Activated CD4-positive, alpha-beta T cell treated with anti-CD3 and anti-CD28 coated beads, Interleukin-10, Interleukin-2, amounts not matched to agents 100 ng/mL and 50 ng/mL, durations not matched to agents 16 hours and 8 hours (primary cell): ENCODE measurements around the gene PRKCE.

Experiments
- DNase-seq: peaks from one replicate; pipeline ENCODE4 v3.0.0-alpha.2; 2020

PRKCE gene

GRCh38 chr2:46142546-46143428, 491.3 kb downstream of the PRKCE start:
- DNase-seq: no peak

GRCh38 chr2:46143429-46144132, 492.1 kb downstream of the PRKCE start:
- no peak for DNase-seq

GRCh38 chr2:46144133-46144800, 492.8 kb downstream of the PRKCE start:
- DNase-seq: peak; percentile 34

GRCh38 chr2:46145017-46145416, 493.5 kb downstream of the PRKCE start:
- no peak for DNase-seq

GRCh38 chr2:46145840-46146239, 494.4 kb downstream of the PRKCE start:
- DNase-seq: no peak

GRCh38 chr2:46146866-46147502, 495.5 kb downstream of the PRKCE start:
- DNase-seq: peak; percentile 15

- no peak for DNase-seq
Observed at GRCh38 chr2:46147626-46148368, 496.3 kb downstream of the PRKCE start.

- no peak for DNase-seq
Observed at GRCh38 chr2:46148369-46148736, 496.9 kb downstream of the PRKCE start.

- no peak for DNase-seq
Observed at GRCh38 chr2:46150445-46150955, 499.0 kb downstream of the PRKCE start.

GRCh38 chr2:46151577-46151976, 500.1 kb downstream of the PRKCE start:
- DNase-seq: no peak

GRCh38 chr2:46153996-46154753, 502.7 kb downstream of the PRKCE start:
- DNase-seq: no peak

GRCh38 chr2:46157072-46157965, 505.8 kb downstream of the PRKCE start:
- no peak for DNase-seq

GRCh38 chr2:46157966-46158310, 506.5 kb downstream of the PRKCE start:
- no peak for DNase-seq

GRCh38 chr2:46158661-46159060, 507.2 kb downstream of the PRKCE start:
- DNase-seq: no peak

- DNase-seq: no peak
Observed at GRCh38 chr2:46160326-46160725, 508.9 kb downstream of the PRKCE start.

GRCh38 chr2:46161315-46161714, 509.8 kb downstream of the PRKCE start:
- no peak for DNase-seq

GRCh38 chr2:46161911-46162310, 510.4 kb downstream of the PRKCE start:
- DNase-seq: no peak

GRCh38 chr2:46162329-46163097, 511.0 kb downstream of the PRKCE start:
- DNase-seq: no peak

- no peak for DNase-seq
Observed at GRCh38 chr2:46163098-46163430, 511.6 kb downstream of the PRKCE start.
